Adrenal gland (tissue), 5 donors: Measurements from ENCODE around the gene PRR35.

Experiments
- POLR2A ChIP-seq, 2 donors: fragments of 450-650 bp; IDR thresholded peaks; one replicate each; pipeline ENCODE4 v1.6.1; 2017; ENCODE audit warnings: antibody characterized with exemption in 2 of 2, mild to moderate bottlenecking in 2 of 2, moderate library complexity in 1 of 2
- TF ChIP-seq, protein P1 (sequence below), 6 experiments: fragments of 450-650 bp in 4 of 6; fragments of 200-600 bp in 2 of 6; sonication (generic) in 1 of 6; IDR thresholded peaks; 1 replicate in 5 of 6; 2 replicates in 1 of 6; pipeline versions ENCODE4 v1.5.1 to v1.8.0; 2016 to 2021; ENCODE audit warnings: antibody characterized with exemption in 6 of 6, mild to moderate bottlenecking in 2 of 6, moderate library complexity in 1 of 6
- donor health status: DM: no; HTN: no; CAD: no.

DNA sequence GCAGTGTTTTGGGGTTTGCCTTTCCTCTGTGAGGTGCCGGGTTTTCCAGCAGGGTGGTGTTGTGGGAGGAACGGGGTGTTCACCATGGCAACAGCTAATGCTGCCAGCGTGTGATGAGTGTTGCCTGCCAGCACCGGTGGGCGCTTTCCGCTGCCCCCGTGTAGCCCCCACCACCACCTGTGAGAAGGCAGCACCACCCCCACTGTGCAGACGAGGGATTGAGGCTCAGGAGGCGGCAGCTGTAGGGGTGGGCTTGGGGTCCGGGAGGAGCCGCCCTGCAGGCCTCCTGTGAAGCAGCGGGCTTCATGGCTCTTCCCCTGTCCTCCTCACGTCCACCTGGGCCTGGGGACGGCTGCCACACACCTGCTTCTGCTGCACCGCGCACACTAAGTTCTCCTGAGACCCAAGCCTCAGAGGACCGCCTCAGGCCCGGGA lies 34.9 kb downstream of the PRR35 start:
- no peak for TF ChIP-seq POLR2A (IDR thresholded peaks at IDR 0.05)
- TF ChIP-seq, protein P1, sequence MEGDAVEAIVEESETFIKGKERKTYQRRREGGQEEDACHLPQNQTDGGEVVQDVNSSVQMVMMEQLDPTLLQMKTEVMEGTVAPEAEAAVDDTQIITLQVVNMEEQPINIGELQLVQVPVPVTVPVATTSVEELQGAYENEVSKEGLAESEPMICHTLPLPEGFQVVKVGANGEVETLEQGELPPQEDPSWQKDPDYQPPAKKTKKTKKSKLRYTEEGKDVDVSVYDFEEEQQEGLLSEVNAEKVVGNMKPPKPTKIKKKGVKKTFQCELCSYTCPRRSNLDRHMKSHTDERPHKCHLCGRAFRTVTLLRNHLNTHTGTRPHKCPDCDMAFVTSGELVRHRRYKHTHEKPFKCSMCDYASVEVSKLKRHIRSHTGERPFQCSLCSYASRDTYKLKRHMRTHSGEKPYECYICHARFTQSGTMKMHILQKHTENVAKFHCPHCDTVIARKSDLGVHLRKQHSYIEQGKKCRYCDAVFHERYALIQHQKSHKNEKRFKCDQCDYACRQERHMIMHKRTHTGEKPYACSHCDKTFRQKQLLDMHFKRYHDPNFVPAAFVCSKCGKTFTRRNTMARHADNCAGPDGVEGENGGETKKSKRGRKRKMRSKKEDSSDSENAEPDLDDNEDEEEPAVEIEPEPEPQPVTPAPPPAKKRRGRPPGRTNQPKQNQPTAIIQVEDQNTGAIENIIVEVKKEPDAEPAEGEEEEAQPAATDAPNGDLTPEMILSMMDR (IDR thresholded peaks at IDR 0.05): no peak
